GM12878 (cell line): ENCODE measurements around the gene OSBPL3. TPM values are rescaled to one million over a fixed set of nuclear protein-coding genes. Genes with fewer than 3 reads are reported as not detected.

ENCODE experiments used
- CHD2 ChIP-seq: IDR thresholded peaks from 2 replicates; pipeline ENCODE4 v1.6.1; 2011; ENCODE audit warnings: low read depth, low read length, improper control_type of control experiment, borderline replicate concordance
- DPF2 ChIP-seq: fragments of 450-650 bp; IDR thresholded peaks from 2 replicates; pipeline ENCODE4 v1.6.1; 2017; ENCODE audit warnings: mild to moderate bottlenecking
- HSF1 ChIP-seq: fragments of 150-350 bp; IDR thresholded peaks from 2 replicates; pipeline ENCODE4 v1.6.1; 2014; ENCODE audit warnings: mild to moderate bottlenecking, low read depth, low read length
- NFYA ChIP-seq: IDR thresholded peaks from 2 replicates; pipeline ENCODE4 v1.6.1; 2011; ENCODE audit warnings: low read depth, mild to moderate bottlenecking, low read length, improper control_type of control experiment, borderline replicate concordance
- NR2C1 ChIP-seq: fragments of 450-650 bp; IDR thresholded peaks from 2 replicates; pipeline ENCODE4 v1.6.1; 2017; ENCODE audit warnings: antibody characterized with exemption, mild to moderate bottlenecking, moderate library complexity
- SREBF2 ChIP-seq: IDR thresholded peaks from 2 replicates; pipeline ENCODE4 v1.6.1; 2012; ENCODE audit warnings: mild to moderate bottlenecking, low read length
- USF1 ChIP-seq: IDR thresholded peaks from 2 replicates; pipeline ENCODE4 v1.6.1; 2011; ENCODE audit warnings: borderline replicate concordance, low read depth, mild to moderate bottlenecking, moderate library complexity, mixed read lengths, low read length; ENCODE audit not compliant: insufficient read depth; ENCODE audit errors: extremely low read length
- ZBTB33 ChIP-seq: fragments of 450-650 bp; IDR thresholded peaks from 2 replicates; pipeline ENCODE4 v1.6.1; 2017; ENCODE audit warnings: mild to moderate bottlenecking
- polyA plus RNA-seq, 11 experiments: library from polyadenylated mRNA; depleted of rRNA in 4 of 11; unstranded in 6 of 11; stranded (reverse) in 5 of 11; fragments of >200 nt; fragmentation: Nextera tagmentation in 4 of 11; fragmentation: Illumina TruSeq in 1 of 11; extraction: Ambion mirVana in 4 of 11; extraction: Trizol in 1 of 11; gene quantifications; 1 replicate in 1 of 11; 2 replicates in 10 of 11; pipeline versions ENCODE4 v1.2.1 to v1.2.3, GENCODE V29; 2011 to 2016; ENCODE audit warnings: inconsistent platforms in 2 of 11, missing spikeins in 2 of 11, low read depth in 1 of 11
- total RNA-seq, 4 experiments: library from RNA; depleted of rRNA in 3 of 4; stranded (reverse); fragments of >200 nt in 3 of 4; fragmentation: Illumina TruSeq in 1 of 4; extraction: Trizol in 1 of 4; gene quantifications; 2 replicates each; pipeline versions ENCODE4 v1.2.1 to v1.2.3, GENCODE V29; 2013 to 2021
- TF ChIP-seq, protein P1 (sequence below), 3 experiments: IDR thresholded peaks in 2 of 3; conservative IDR thresholded peaks in 1 of 3; 2 replicates each; pipeline ENCODE4 v1.5.1; 2011; ENCODE audit warnings: low read depth in 3 of 3, low read length in 3 of 3, mild to moderate bottlenecking in 3 of 3, control low read depth in 2 of 3, moderate library complexity in 2 of 3, inconsistent platforms in 1 of 3, mixed read lengths in 1 of 3; ENCODE audit not compliant: control insufficient read depth in 2 of 3, insufficient read depth in 1 of 3; ENCODE audit errors: extremely low read depth in 1 of 3

The OSBPL3 gene
- total and polyA plus RNA-seq, 10 of the 15 experiments (the other 5 are each of a cell fraction or from before 2014, with no cell fraction given), result 6.1 to 46.6 (median 27.0) TPM

DNA sequence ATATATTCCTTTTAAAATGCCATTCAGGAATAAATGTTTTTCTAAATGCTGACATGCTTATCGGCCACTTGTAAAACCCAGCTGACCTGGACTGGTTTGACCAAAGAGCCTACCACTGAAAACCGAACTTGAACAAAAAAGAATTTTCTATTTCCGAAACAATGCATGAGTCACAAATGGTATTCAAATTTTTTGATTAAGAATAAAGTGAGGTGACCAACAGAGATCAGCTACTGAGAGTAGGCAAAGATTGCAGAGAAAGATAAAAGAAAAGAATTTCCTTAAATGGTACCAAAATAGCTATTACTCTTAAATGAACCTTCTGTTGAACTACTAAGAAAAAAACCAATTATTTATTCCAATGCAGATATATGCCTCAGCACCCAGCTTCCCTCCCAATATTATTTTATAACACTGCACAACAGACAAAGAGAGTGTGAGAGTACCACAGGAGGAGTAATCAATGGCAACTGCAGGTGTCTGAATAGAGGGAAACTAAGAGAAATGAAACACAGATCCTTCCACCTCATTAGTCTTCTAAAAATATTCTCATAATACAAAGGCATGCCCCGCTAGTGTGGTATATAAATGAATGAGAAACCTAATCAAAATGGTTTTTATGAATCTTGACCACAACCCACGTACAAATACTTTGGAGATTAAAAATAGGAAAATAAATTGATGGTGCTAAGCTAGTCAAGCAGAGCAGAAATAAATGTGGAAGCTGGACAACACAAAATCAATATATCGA lies 20.1 kb downstream of the OSBPL3 start (continued):
- TF ChIP-seq HSF1 (no peak), ZBTB33 (no peak), DPF2 (no peak), CHD2 (no peak), NFYA (no peak), USF1 (no peak), SREBF2 (no peak), NR2C1 (no peak)
- TF ChIP-seq, protein P1, sequence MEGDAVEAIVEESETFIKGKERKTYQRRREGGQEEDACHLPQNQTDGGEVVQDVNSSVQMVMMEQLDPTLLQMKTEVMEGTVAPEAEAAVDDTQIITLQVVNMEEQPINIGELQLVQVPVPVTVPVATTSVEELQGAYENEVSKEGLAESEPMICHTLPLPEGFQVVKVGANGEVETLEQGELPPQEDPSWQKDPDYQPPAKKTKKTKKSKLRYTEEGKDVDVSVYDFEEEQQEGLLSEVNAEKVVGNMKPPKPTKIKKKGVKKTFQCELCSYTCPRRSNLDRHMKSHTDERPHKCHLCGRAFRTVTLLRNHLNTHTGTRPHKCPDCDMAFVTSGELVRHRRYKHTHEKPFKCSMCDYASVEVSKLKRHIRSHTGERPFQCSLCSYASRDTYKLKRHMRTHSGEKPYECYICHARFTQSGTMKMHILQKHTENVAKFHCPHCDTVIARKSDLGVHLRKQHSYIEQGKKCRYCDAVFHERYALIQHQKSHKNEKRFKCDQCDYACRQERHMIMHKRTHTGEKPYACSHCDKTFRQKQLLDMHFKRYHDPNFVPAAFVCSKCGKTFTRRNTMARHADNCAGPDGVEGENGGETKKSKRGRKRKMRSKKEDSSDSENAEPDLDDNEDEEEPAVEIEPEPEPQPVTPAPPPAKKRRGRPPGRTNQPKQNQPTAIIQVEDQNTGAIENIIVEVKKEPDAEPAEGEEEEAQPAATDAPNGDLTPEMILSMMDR (IDR thresholded peaks at IDR 0.05 in 2 of 3, conservative IDR thresholded peaks at IDR 0.05 in 1 of 3; ENCODE audit: control insufficient read depth in 2 of 3, extremely low read depth in 1 of 3, insufficient read depth in 1 of 3, low read depth in 3 of 3, low read length in 3 of 3), result no peak
